ENCODE results near the gene SPRING1.

DNA sequence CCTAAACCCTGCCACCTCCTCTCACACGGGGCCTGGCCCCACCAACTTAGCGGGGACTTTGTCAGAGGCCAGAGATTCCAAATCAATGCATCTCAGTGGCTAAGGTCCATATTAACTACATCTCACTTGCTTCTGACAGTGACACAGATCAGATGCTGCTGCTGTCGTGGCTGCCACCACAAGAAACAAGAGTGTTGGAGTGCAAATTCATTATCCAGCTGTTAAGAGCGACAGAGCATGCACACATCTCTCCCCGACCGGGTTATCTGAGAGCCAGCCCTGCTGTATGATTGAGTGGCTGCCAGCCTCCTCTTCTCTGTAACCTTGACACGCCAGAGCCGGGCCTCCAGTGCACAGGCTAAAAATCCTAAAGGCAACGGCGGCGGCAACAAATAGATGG, 40.2 kb downstream of the SPRING1 start:
- TF ChIP-seq POLR2AphosphoS5 (IDR thresholded peaks at IDR 0.05): no peak
- TF ChIP-seq, protein P1, sequence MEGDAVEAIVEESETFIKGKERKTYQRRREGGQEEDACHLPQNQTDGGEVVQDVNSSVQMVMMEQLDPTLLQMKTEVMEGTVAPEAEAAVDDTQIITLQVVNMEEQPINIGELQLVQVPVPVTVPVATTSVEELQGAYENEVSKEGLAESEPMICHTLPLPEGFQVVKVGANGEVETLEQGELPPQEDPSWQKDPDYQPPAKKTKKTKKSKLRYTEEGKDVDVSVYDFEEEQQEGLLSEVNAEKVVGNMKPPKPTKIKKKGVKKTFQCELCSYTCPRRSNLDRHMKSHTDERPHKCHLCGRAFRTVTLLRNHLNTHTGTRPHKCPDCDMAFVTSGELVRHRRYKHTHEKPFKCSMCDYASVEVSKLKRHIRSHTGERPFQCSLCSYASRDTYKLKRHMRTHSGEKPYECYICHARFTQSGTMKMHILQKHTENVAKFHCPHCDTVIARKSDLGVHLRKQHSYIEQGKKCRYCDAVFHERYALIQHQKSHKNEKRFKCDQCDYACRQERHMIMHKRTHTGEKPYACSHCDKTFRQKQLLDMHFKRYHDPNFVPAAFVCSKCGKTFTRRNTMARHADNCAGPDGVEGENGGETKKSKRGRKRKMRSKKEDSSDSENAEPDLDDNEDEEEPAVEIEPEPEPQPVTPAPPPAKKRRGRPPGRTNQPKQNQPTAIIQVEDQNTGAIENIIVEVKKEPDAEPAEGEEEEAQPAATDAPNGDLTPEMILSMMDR (IDR thresholded peaks at IDR 0.05): no peak

All from transverse colon (tissue), 4 donors.